Fibroblast of pulmonary artery (primary cell): ENCODE measurements around the gene ATAD3C.
"Not testable (repeated sequence)": the region's sequence is repeated elsewhere in the genome, so short reads cannot be mapped to it uniquely, and the experiment has no call there.

ENCODE experiments used
- DNase-seq: peaks from one replicate; pipeline ENCODE4 v3.0.0-alpha.2; 2010; ENCODE audit warnings: low read depth
- H3K4me3 ChIP-seq: replicated peaks from 2 replicates; pipeline ENCODE4 v1.5.1; 2011; ENCODE audit warnings: low read depth, mild to moderate bottlenecking, control low read depth, low read length, moderate library complexity
- TF ChIP-seq, protein P1 (sequence below): IDR thresholded peaks from 2 replicates; pipeline ENCODE4 v1.5.1; 2011; ENCODE audit warnings: mild to moderate bottlenecking, control low read depth, low read length, inconsistent platforms; ENCODE audit errors: missing control alignments

Gene ATAD3C

GRCh38 chr1:1471389-1472052 is 22.0 kb downstream of the ATAD3C start, which contains the start of gene ATAD3B:
Gene ATAD3B (plus strand): TSS chr1:1471765. CDS start chr1:1471885, 120 bp downstream.
- peak within 1 kb of the TSS; percentile 86 for H3K4me3 ChIP-seq
- peak; percentile 91 for DNase-seq
- TF ChIP-seq, protein P1, sequence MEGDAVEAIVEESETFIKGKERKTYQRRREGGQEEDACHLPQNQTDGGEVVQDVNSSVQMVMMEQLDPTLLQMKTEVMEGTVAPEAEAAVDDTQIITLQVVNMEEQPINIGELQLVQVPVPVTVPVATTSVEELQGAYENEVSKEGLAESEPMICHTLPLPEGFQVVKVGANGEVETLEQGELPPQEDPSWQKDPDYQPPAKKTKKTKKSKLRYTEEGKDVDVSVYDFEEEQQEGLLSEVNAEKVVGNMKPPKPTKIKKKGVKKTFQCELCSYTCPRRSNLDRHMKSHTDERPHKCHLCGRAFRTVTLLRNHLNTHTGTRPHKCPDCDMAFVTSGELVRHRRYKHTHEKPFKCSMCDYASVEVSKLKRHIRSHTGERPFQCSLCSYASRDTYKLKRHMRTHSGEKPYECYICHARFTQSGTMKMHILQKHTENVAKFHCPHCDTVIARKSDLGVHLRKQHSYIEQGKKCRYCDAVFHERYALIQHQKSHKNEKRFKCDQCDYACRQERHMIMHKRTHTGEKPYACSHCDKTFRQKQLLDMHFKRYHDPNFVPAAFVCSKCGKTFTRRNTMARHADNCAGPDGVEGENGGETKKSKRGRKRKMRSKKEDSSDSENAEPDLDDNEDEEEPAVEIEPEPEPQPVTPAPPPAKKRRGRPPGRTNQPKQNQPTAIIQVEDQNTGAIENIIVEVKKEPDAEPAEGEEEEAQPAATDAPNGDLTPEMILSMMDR, result no peak

DNA sequence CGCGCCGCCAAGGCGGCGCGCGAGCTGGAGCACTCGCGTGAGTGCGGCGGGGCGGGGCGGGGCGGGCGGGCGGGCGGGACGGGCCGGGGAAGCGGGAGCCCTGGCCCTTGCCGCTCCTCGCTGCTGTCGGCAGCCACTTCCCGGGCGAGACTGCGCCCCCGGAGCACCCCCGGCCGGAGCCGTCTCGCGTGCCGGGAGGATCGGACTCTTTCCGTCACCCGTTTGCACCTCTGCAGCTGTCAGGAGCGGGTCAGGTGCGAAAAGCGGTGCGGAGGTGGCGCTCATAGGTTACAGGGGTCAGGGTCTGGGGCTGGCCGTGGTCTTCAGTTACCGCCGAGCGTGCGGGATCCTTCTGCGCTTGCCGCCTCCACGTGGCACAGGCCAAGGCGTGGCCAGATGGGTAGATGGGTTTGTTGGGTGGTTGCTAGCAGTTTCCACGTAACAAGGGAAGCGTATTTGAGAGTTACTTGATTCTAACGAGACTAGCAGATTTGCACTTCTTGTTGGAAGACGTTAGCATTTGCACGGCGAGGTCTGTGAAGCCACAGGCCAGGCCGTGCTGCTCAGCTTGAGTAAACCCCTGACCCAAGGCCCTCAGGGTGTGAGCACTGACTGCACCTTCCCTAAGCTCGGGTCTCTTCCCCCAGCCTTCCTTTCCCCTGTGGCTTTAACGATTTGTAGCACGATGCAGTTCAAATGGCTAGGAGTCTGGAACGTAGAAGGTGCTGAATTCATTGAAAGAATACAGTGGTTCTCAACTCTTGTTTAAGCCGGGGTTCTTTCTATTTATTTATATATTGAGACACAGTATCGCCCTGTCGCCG is 22.8 kb downstream of the ATAD3C start:
- not testable (repeated sequence) for DNase-seq
- H3K4me3 ChIP-seq, result peak overlapping the region; percentile 86

DNA sequence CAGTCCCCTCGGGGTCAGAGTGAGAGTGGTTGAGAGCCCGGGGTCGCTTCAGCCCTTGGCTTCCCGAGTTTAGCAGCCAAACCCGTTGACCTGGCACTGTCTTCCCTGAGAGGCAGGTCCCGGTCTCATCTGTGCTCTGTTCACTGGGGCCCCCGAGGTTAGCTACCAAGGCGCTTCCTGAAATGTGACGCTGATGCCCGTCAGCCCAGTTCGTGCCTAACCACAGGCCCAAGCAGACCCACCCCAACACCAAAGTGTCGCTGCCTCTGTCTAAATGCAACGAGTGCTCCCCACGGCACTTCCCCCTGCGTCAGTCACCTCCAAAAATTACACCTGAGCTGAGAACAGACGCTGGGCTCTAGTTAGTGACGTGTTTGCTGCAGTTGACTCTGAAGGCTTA is 26.5 kb downstream of the ATAD3C start:
- not testable (repeated sequence) for H3K4me3 ChIP-seq, DNase-seq

GRCh38 chr1:1477206-1477605 is 27.7 kb downstream of the ATAD3C start:
- TF ChIP-seq, protein P1, result no peak
- DNase-seq, result no peak
- no peak overlapping the region for H3K4me3 ChIP-seq

GRCh38 chr1:1479547-1480487 is 30.3 kb downstream of the ATAD3C start:
- DNase-seq, result no peak
- TF ChIP-seq, protein P1, result no peak
- no peak overlapping the region for H3K4me3 ChIP-seq

DNA sequence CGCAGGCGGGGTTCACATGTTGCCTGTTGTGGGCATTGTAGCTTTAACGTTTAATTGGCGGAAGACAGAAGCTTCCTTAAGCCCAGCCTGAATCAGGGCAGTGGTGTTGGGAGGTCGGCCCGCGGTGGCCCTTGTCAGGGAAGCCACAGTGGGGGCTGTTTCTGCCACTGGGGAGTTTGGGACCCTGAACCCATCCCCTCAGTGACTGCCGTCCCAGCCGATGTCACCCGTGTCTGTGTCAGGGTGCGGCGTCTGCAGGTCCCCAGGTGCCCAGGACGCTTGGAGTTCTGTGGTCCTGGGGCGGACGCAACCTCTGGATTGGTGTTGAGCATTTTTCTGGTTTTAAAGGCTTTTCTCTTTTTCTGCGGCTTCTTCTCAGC is 31.0 kb downstream of the ATAD3C start:
- DNase-seq, H3K4me3 ChIP-seq: not testable (repeated sequence)

DNA sequence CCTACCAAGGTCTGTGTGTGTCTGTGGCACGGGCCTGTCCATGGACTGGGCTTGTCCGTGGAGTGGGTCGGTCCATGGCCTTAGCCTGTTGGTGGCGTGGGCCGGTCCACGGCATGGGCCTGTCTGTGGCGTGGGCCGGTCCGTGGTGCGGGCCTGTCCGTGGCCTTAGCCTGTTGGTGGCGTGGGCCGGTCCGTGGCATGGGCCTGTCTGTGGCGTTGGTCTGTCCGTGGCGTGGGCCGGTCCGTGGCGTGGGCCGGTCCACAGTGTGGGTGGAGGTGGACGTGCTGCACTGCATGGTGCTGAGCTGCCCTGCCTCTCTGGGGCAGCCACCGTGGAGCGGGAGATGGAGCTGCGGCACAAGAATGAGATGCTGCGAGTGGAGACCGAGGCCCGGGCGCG is 32.3 kb downstream of the ATAD3C start:
- H3K4me3 ChIP-seq, DNase-seq: not testable (repeated sequence)

DNA sequence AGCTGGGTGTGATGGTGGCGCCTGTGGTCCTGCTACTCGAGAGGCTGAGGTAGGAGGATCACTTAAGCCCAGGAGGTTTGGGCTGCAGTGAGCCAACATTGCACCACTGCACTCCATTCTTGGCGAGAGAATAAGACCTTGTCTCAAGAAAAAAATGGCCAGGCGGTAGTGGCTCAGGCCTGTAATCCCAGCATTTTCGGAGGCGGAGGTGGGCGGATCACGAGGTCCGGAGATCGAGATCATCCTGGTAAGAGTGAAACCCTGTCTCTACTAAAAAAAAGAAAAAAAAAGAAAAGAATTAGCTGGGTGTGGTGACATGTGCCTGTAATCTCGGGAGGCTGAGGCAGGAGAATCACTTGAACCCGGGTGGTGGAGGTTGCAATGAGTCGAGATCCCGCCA is 33.4 kb downstream of the ATAD3C start:
- TF ChIP-seq, protein P1, result no peak
- H3K4me3 ChIP-seq, result no peak overlapping the region
- DNase-seq, result no peak
